ENCODE results near the gene LARP4B. TPM values are rescaled to one million over a fixed set of nuclear protein-coding genes. Genes with fewer than 3 reads are reported as not detected.

LARP4B gene
- total RNA-seq, 4 donors from 2014 or later: 37.2 to 103 (median 54.7) TPM

DNA sequence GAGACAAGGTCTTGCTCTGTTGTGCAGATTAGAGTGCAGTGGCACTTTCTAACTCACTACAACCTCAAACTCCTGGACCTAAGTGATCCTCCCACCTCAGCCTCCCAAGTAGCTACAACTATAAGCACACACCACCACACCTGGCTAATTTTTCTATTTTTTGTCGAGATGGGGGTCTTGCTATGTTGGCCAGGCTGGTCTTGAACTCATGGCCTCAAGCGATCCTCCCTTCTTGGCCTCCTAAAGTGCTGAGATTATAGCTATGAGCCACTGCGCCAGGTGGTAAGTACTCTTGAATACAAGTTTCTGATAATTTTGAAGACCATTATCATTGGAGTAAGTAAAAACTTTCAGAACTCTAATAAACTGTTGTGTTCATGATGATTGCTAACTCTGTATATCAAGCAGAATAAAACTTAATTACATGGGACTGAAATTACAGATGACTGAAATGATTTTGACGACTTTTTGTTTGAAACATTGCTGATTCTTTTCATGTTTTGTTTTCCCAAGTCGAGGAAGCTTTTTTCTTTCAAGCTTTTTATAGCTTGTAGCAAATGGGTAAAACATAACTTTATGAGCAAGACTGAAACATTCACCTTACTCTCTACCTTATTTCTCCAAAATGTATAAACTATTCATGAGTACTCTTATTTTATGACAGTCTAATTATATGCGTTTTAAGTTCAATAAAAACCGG lies 14.6 kb downstream of the LARP4B start:
- TF ChIP-seq, protein P1, sequence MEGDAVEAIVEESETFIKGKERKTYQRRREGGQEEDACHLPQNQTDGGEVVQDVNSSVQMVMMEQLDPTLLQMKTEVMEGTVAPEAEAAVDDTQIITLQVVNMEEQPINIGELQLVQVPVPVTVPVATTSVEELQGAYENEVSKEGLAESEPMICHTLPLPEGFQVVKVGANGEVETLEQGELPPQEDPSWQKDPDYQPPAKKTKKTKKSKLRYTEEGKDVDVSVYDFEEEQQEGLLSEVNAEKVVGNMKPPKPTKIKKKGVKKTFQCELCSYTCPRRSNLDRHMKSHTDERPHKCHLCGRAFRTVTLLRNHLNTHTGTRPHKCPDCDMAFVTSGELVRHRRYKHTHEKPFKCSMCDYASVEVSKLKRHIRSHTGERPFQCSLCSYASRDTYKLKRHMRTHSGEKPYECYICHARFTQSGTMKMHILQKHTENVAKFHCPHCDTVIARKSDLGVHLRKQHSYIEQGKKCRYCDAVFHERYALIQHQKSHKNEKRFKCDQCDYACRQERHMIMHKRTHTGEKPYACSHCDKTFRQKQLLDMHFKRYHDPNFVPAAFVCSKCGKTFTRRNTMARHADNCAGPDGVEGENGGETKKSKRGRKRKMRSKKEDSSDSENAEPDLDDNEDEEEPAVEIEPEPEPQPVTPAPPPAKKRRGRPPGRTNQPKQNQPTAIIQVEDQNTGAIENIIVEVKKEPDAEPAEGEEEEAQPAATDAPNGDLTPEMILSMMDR (IDR thresholded peaks at IDR 0.05): no peak
- ATAC-seq (ENCODE audit: low FRiP score) (no peak), DNase-seq (ENCODE audit: low spot score) (no peak)

DNA sequence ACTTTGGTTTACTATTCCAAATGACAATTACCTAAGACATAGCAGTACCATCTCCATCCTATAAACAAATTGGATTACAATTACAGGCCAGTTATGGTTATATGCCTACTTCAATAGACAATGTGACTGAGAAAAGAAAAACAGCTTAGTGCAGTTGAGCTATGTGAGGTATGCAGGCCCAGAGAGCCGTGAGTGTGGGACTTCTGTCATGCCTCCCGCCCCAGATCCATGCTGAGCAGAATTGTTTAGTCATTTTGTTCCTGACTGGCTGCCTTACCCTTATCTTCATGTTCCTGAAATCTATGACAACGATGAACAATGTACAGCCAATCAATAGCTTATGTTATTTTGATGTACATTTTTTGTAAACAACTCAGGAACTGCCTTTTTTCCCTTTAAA lies 21.7 kb downstream of the LARP4B start:
- DNase-seq (ENCODE audit: low spot score) (no peak), ATAC-seq (ENCODE audit: low FRiP score) (no peak)
- TF ChIP-seq, protein P1 (IDR thresholded peaks at IDR 0.05): no peak

DNA sequence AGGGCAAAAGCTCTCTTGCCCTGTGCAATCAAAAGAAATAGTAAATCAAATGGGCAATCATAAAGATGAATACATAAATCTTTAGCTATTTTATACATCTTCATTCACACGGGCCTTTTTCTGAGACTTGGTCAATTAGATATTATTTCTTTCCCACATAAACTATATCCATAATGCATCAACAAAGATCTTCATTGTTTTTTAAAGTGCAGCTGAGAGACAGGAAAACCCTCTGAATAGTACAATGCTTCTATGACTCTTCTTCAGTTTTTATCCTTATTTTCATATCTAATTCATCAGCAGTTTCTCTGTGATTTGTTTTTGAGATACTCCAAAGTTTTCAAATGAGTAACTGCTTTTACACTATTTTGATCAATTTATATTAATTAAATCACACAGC lies 25.5 kb downstream of the LARP4B start:
- TF ChIP-seq, protein P1 (IDR thresholded peaks at IDR 0.05): no peak
- no peak for ATAC-seq (ENCODE audit: low FRiP score)

DNA sequence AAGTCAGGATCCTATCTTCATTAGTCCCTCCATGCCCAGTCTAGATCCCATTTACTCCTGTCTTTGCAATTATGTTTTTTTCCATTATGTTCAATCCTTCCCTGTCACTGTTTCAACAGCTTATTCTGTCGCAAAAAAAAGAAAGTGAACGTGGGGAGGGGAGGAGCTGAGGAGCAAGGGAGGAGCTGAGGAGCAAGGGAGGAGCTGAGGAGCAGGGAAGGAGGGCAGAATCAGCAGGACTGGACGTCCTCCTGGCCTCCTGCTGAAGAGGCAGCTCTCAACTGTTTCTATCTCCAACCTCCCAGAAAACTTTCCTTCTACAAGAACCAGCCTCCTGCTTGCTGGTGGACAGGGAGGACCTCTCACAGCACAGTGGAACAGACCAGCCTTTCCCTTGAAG lies 26.0 kb downstream of the LARP4B start:
- no peak for ATAC-seq (ENCODE audit: low FRiP score)
- TF ChIP-seq, protein P1 (IDR thresholded peaks at IDR 0.05): no peak

More for the DNA sequence above, 25.5 kb downstream of the LARP4B start:
- no peak for DNase-seq (ENCODE audit: low spot score)

DNA sequence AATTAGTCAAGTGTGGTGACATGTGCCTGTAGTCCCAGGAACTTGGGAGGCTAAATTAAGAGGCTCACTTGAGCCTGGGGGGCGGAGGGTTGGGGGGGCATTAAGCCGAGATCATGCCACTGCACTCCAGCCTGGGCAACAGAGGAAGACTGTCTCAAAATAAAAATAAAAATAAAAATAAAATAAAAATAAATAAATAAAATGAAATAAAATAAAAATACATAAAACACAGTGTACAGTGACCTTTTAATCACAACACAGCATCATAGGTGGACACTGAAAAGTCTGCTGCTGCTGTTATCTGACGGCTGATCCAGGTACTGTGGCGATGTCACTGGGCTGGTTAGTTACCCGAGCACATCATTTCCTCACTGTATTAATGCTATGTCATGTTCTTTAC lies 27.1 kb downstream of the LARP4B start:
- ATAC-seq (ENCODE audit: low FRiP score) (no peak), DNase-seq (ENCODE audit: low spot score) (no peak)
- TF ChIP-seq, protein P1 (IDR thresholded peaks at IDR 0.05): no peak

More for the DNA sequence above, 26.0 kb downstream of the LARP4B start:
- no peak for DNase-seq (ENCODE audit: low spot score)

DNA sequence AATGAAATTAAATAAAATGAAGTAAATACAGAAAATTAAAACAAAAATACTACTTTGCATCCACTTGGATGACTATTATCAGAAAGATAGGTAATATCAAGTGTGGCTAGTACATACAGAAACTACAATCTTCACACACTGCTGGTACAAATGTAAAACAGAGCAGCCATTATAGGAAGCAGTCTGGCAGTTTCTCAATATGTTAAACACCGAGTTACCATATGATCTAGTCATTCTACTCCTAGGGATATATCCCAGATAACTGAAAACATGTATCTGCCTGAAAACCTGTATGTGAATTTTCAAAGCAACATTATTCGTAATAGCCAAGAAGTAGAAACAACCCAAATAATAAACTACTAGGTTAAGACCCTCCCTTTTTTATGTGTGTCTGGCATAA lies 33.4 kb downstream of the LARP4B start:
- ATAC-seq (ENCODE audit: low FRiP score): no peak
- TF ChIP-seq, protein P1 (IDR thresholded peaks at IDR 0.05): no peak
- DNase-seq (ENCODE audit: low spot score): no peak

DNA sequence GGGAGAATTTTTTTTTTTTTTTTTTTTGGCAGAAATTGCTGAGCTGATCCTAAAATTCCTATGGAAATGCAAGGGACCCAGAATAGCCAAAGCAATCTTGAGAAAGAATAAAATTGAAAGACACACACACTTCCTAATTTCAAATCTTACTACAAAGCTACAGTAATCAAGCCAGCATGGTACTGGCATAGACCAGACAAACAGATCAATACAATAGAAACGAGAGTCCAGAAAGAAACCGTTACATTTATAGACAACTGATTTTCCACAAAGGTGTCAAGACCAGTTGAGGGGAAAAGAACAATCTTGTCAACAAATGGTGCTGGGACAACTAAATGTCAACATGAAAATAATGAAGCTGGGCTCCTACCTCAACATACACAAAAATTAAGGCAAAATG lies 34.5 kb downstream of the LARP4B start:
- TF ChIP-seq, protein P1 (IDR thresholded peaks at IDR 0.05): no peak
- no peak for DNase-seq (ENCODE audit: low spot score)
- no peak for ATAC-seq (ENCODE audit: low FRiP score)
